ENCODE measurements around the gene NRARP. TPM values are rescaled to one million over a fixed set of nuclear protein-coding genes. Genes with fewer than 3 reads are reported as not detected.

The NRARP gene
- total and polyA plus RNA-seq, 10 of the 15 experiments (the other 5 are each of a cell fraction or from before 2014, with no cell fraction given), result 0.06 to 9.2 (median 2.2) TPM; not detected in 2

DNA sequence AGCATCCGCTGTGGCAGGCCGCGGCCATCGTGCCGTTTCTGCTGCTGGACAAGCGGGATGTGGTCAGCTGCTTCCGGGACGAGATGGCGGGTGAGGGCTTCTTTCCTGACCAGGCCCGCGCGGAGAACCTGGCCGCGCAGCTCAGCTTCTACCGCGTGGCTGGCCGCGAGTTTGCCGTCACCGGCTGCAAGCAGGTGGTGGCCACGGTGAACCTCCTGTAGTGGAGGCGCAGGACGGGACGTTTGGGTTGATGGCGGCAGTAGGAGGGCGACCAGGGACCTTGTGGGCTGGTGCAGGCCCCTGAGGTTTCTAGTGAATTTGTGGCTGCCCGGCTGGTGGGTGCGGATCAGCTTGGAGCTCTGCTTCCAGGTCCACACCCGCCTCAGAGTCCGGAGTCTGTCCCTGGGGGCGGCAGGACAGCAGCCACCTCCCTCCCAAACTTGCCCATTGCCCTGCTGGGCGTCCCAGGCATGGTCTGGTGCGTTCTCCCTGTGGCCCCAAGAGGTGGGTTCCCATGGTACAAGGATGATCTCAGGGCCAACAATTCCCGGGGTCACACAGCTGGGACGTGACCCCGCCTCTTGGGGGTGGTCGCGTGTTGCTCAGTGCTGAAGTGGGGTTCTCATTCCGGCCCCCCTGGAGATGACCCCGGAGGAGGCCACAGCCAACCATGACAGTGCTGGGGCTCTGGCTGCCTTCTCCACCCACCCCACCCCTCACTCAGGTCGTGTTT, 22.2 kb downstream of the NRARP start (continued):
- TF ChIP-seq, protein P1, sequence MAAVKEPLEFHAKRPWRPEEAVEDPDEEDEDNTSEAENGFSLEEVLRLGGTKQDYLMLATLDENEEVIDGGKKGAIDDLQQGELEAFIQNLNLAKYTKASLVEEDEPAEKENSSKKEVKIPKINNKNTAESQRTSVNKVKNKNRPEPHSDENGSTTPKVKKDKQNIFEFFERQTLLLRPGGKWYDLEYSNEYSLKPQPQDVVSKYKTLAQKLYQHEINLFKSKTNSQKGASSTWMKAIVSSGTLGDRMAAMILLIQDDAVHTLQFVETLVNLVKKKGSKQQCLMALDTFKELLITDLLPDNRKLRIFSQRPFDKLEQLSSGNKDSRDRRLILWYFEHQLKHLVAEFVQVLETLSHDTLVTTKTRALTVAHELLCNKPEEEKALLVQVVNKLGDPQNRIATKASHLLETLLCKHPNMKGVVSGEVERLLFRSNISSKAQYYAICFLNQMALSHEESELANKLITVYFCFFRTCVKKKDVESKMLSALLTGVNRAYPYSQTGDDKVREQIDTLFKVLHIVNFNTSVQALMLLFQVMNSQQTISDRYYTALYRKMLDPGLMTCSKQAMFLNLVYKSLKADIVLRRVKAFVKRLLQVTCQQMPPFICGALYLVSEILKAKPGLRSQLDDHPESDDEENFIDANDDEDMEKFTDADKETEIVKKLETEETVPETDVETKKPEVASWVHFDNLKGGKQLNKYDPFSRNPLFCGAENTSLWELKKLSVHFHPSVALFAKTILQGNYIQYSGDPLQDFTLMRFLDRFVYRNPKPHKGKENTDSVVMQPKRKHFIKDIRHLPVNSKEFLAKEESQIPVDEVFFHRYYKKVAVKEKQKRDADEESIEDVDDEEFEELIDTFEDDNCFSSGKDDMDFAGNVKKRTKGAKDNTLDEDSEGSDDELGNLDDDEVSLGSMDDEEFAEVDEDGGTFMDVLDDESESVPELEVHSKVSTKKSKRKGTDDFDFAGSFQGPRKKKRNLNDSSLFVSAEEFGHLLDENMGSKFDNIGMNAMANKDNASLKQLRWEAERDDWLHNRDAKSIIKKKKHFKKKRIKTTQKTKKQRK (IDR thresholded peaks at IDR 0.05; ENCODE audit: low read depth, low read length), result no peak
- TF ChIP-seq FOS (IDR thresholded peaks at IDR 0.05; ENCODE audit: borderline replicate concordance, extremely low read depth, insufficient read length), result no peak

DNA sequence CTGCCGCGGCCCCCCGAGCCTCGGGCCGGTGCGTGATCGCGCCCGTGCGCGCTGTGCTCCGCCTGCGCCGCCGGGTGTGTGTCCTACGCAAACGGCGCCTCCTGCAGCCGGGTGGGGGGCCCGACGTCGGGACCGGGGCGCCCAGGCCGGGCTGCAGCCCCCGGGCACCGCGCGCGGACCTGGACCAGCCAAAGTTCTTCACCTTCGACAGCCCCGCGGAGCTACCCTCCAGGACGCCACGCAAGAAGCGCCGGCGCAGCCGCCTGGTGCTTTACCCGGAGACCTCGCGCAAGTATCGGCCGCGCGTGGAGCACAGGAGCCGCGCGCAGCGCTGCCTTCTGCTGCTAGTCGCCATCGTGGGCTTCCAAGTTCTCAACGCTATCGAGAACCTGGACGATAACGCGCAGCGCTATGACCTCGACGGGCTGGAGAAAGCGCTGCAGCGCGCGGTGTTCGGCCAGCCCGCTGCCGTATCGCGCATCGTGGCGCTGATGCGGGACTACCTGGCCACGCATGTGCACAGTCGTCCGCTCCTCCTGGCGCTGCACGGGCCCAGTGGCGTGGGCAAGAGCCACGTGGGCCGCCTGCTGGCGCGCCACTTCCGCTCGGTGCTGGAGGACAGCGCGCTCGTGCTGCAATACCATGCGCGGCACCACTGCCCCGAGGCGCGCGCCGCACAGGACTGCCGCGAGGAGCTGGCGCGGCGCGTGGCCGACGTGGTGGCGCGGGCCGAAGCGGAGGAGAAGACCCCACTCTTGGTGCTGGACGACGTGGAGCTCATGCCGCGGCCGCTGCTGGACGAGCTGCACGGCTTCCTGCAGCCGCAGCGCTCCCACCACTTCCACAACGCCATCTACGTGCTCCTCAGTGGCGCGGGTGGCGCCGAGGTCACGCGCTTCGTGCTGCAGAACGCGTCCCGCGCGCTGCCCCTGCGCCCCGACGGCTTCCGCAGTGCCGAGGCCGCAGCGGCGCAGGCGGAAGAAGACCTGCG, 23.1 kb downstream of the NRARP start:
- ChIA-PET SMC1A (ENCODE audit: uncharacterized antibody, unreplicated experiment) (no interaction called here), POLR2A (interaction anchor here (1.0 kb wide), 1 partner anchor 38 kb away, joined by 3 read pairs; the partner anchor contains the start of gene TUBB4B), CTCF (interaction anchor here (0.6 to 1.4 kb wide), 3 partner anchors 9 to 38 kb away, joined by 3 to 4 read pairs (median 3); partner anchors contain the start of gene TUBB4B), RAD21 (ENCODE audit: unreplicated experiment) (interaction anchor here (0.8 to 1.8 kb wide), 3 partner anchors 25 to 42 kb away, joined by 3 to 6 read pairs (median 3); no protein-coding TSS in a partner anchor)
- intact Hi-C loops (cut with micrococcal nuclease; ENCODE audit: unreplicated experiment), result no loop called here
- H3K4me1 ChIP-seq (ENCODE audit: control insufficient read depth, insufficient read depth, low read length), result peaks cover 37% of the 10 kb centered on the region
- no peaks in the 10 kb centered on the region for H3K27me3 ChIP-seq (replicated peaks in 1 of 2; ENCODE audit: control insufficient read depth in 2 of 2, insufficient read depth in 2 of 2, low read length in 1 of 2)
- H3K27ac ChIP-seq (ENCODE audit: control insufficient read depth, insufficient read depth), result peak overlapping the region; percentile 95; the same call in 1 of the 2 replicates
- H3K9me3 ChIP-seq (replicated peaks; ENCODE audit: control insufficient read depth, insufficient read depth, low read length), result no peaks in the 10 kb centered on the region
- TF ChIP-seq, protein P2, sequence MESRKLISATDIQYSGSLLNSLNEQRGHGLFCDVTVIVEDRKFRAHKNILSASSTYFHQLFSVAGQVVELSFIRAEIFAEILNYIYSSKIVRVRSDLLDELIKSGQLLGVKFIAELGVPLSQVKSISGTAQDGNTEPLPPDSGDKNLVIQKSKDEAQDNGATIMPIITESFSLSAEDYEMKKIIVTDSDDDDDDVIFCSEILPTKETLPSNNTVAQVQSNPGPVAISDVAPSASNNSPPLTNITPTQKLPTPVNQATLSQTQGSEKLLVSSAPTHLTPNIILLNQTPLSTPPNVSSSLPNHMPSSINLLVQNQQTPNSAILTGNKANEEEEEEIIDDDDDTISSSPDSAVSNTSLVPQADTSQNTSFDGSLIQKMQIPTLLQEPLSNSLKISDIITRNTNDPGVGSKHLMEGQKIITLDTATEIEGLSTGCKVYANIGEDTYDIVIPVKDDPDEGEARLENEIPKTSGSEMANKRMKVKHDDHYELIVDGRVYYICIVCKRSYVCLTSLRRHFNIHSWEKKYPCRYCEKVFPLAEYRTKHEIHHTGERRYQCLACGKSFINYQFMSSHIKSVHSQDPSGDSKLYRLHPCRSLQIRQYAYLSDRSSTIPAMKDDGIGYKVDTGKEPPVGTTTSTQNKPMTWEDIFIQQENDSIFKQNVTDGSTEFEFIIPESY (IDR thresholded peaks at IDR 0.05), result no peak; the same call in 1 of the 2 replicates
- 0 out of 4 replicates have a peak, but pooled peaks of 1 of the 2 experiments have one; percentile 4 for TF ChIP-seq BHLHE40 (IDR thresholded peaks at IDR 0.05; ENCODE audit: borderline replicate concordance in 1 of 2, low read depth in 2 of 2, low read length in 1 of 2)
- FAIRE-seq (no peak), ATAC-seq (no peak), DNase-seq (ENCODE audit: low read depth, low spot score) (no peak)
- peaks cover 19% of the 10 kb centered on the region for H3K79me2 ChIP-seq (ENCODE audit: control insufficient read depth, insufficient read depth, low read length)
- no peaks in the 10 kb centered on the region for H4K20me1 ChIP-seq (ENCODE audit: control insufficient read depth, insufficient read depth)
- no peak overlapping the region for H2AFZ ChIP-seq (ENCODE audit: control insufficient read depth, low read depth, low read length)
- peak overlapping the region; percentile 97; the same call in 1 of the 2 replicates for H3K4me2 ChIP-seq (ENCODE audit: control insufficient read depth, insufficient read depth)
- BruUV-seq (replicated peaks), result TSS peak; percentile 63
- peak overlapping the region; percentile 92; the same call in 1 of the 2 replicates for H3K4me3 ChIP-seq
- H3K36me3 ChIP-seq (ENCODE audit: control insufficient read depth in 2 of 2, insufficient read depth in 2 of 2, low read length in 1 of 2), result no peaks in the 10 kb centered on the region; a peak in 3 of 4 replicates
- in situ Hi-C loops (cut with MboI), result no loop called here
- WGBS (ENCODE audit: insufficient coverage, insufficient replicate concordance, low lambda C conversion rate, missing lambda C conversion rate), result 97% methylated on average over 121 of the region's 139 CpGs
- H3K9ac ChIP-seq (ENCODE audit: control insufficient read depth, insufficient read depth, low read length), result no peak overlapping the region

Measured in GM12878 (cell line).